Thoracic aorta (tissue), 2 donors: Measurements from ENCODE around the gene FAM13C. TPM values are rescaled to one million over a fixed set of nuclear protein-coding genes. Genes with fewer than 3 reads are reported as not detected.

Source experiments
- ATAC-seq: fragments of 150-250 bp; one replicate; pipeline ENCODE4 v1.8.0; 2017; ENCODE audit warnings: low read depth; ENCODE audit not compliant: insufficient number of reproducible peaks, low FRiP score
- DNase-seq: peaks from one replicate; pipeline ENCODE4 v3.0.0-alpha.2; 2020; ENCODE audit warnings: low spot score
- H3K27ac ChIP-seq, 2 donors: fragments of 200-600 bp; sonication (generic); 1 replicate in 1 of 2; 2 replicates in 1 of 2; pipeline ENCODE4 v1.5.1; 2016; ENCODE audit warnings: mild to moderate bottlenecking in 2 of 2, moderate library complexity in 2 of 2
- H3K27me3 ChIP-seq: fragments of 200-600 bp; sonication (generic); replicated peaks from 2 replicates; pipeline ENCODE4 v1.6.0; 2016; ENCODE audit warnings: mild to moderate bottlenecking; ENCODE audit not compliant: insufficient read depth
- H3K36me3 ChIP-seq: fragments of 200-600 bp; sonication (generic); one replicate; pipeline ENCODE4 v1.5.1; 2016
- H3K4me1 ChIP-seq, 2 donors: fragments of 200-600 bp; sonication (generic); 1 replicate in 1 of 2; 2 replicates in 1 of 2; pipeline versions ENCODE4 v1.5.1 to v1.6.0; 2016; ENCODE audit warnings: low read depth in 2 of 2, mild to moderate bottlenecking in 1 of 2; ENCODE audit not compliant: control insufficient read depth in 1 of 2
- H3K4me3 ChIP-seq: fragments of 200-600 bp; sonication (generic); 2 replicates; pipeline ENCODE4 v1.5.1; 2016; ENCODE audit warnings: mild to moderate bottlenecking
- H3K9me3 ChIP-seq: fragments of 200-600 bp; sonication (generic); 2 replicates; pipeline ENCODE4 v1.5.1; 2016
- CTCF ChIP-seq: fragments of 200-600 bp; sonication (generic); IDR thresholded peaks from one replicate; pipeline ENCODE4 v1.5.1; 2019; ENCODE audit warnings: antibody characterized with exemption
- total RNA-seq, 2 donors: library from RNA; depleted of rRNA; stranded (reverse); fragments of >200 nt; gene quantifications; one replicate each; pipeline versions ENCODE4 v1.1.0 to v1.2.3, GENCODE V29; 2016

FAM13C gene
- total RNA-seq, 2 donors from 2014 or later: 20.4 to 30.9 TPM

GRCh38 chr10:59302381-59302780 lies 60.0 kb downstream of the FAM13C start:
- Histone ChIP-seq H3K27me3 (no peaks in the 10 kb centered on the region), H3K27ac (no peak overlapping the region), H3K4me3 (no peak overlapping the region), H3K4me1 (peaks cover 0 to 19% of the 10 kb centered on the region in 2 donors), H3K9me3 (no peaks in the 10 kb centered on the region), H3K36me3 (no peaks in the 10 kb centered on the region)
- TF ChIP-seq CTCF: no peak
- no peak for ATAC-seq
- DNase-seq: no peak

DNA sequence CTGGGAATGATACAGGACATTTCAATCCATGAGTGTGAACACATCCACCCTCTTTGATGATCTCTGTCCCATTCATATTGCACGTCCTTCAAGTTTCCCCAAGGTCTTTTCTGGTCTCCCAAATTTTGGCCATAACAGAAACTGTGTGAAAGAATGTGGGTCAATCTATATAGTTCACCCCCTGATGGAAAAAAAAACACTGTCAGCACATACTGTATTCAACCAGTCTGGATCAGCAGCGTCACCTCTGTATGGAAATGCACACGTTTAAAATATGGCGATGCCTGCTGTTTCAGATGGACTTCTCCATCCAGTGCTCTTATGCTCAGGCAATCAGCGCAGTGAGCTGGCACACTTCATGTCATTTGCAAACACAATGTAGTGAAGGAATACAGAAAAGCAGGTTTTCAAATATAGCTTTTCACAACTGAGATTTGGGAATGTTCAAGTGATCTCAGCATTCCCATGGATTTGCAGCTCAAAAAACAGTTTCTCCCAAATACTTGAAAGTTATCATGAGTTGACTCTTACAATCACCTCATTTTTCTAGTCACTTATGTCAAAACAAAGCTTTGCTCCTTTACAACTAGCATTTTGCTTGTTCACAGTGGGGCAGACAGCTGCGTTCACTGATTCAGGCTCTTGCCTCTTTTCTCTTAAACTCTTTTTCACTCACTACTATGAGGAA lies 61.1 kb downstream of the FAM13C start:
- Histone ChIP-seq H3K27me3 (no peaks in the 10 kb centered on the region), H3K4me3 (no peak overlapping the region), H3K9me3 (no peaks in the 10 kb centered on the region), H3K27ac (no peak overlapping the region), H3K36me3 (no peaks in the 10 kb centered on the region), H3K4me1 (peaks cover 0 to 28% of the 10 kb centered on the region in 2 donors)
- DNase-seq (no peak), ATAC-seq (no peak)
- TF ChIP-seq CTCF: no peak

DNA sequence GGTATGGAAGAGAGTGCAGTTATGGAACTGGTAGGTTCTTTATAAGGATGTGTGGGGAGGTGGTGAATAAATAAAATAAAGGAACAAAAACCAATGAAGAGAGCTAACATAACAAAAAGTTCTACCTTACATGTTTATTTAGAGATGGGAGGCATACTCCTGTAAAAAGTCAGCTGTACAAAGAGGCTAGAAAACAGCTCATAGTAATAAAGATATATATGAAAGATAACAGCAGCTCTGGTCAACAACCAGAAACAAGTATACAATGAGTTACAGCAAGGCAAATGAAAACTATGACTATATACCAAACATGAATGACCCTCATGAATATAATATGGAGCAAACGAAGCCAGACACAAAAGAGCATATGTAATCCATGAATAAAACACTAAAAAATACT lies 62.0 kb downstream of the FAM13C start:
- no peaks in the 10 kb centered on the region for H3K36me3 ChIP-seq
- H3K4me1 ChIP-seq: peaks cover 0 to 28% of the 10 kb centered on the region in 2 donors
- DNase-seq: no peak
- TF ChIP-seq CTCF: no peak
- H3K27ac ChIP-seq: no peak overlapping the region
- H3K9me3 ChIP-seq: no peaks in the 10 kb centered on the region
- H3K27me3 ChIP-seq: no peaks in the 10 kb centered on the region
- ATAC-seq: no peak
- no peak overlapping the region for H3K4me3 ChIP-seq

DNA sequence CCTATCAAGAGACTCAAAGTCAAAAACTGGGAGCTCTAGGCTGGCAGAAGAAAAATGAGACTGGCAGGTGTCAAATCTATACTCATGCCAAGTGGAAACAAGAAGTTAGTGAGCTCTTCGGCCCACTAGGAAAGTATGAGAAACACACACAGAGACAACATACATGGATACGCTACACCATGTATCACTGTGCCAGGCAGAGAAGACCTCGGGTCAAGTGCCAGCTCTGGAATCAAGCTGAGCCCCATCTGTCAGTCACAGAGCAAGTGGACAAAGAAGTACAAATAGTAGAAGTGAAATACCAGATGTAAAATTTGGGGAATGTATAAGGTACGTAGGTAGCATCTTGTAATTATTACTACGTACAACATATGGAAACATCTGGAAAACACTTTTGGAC lies 62.4 kb downstream of the FAM13C start:
- peaks cover 0 to 28% of the 10 kb centered on the region in 2 donors for H3K4me1 ChIP-seq
- ATAC-seq: no peak
- no peaks in the 10 kb centered on the region for H3K27me3 ChIP-seq
- H3K27ac ChIP-seq: no peak overlapping the region
- no peaks in the 10 kb centered on the region for H3K36me3 ChIP-seq
- DNase-seq: no peak
- TF ChIP-seq CTCF: no peak
- H3K9me3 ChIP-seq: no peaks in the 10 kb centered on the region
- no peak overlapping the region for H3K4me3 ChIP-seq

- ATAC-seq (no peak), DNase-seq (no peak)
- Histone ChIP-seq H3K27me3 (no peaks in the 10 kb centered on the region), H3K27ac (no peak overlapping the region), H3K9me3 (no peaks in the 10 kb centered on the region), H3K4me1 (peaks cover 0 to 10% of the 10 kb centered on the region in 2 donors), H3K4me3 (no peak overlapping the region), H3K36me3 (no peaks in the 10 kb centered on the region)
- TF ChIP-seq CTCF: no peak
Measured at GRCh38 chr10:59290448-59290847, 71.9 kb downstream of the FAM13C start.
